Measurements from ENCODE around the gene LST1. TPM values are rescaled to one million over a fixed set of nuclear protein-coding genes. Genes with fewer than 3 reads are reported as not detected.

The LST1 gene
- total and polyA plus RNA-seq, 2 of the 8 experiments (the other 6 are each of a cell fraction or from before 2014, with no cell fraction given): not detected

DNA sequence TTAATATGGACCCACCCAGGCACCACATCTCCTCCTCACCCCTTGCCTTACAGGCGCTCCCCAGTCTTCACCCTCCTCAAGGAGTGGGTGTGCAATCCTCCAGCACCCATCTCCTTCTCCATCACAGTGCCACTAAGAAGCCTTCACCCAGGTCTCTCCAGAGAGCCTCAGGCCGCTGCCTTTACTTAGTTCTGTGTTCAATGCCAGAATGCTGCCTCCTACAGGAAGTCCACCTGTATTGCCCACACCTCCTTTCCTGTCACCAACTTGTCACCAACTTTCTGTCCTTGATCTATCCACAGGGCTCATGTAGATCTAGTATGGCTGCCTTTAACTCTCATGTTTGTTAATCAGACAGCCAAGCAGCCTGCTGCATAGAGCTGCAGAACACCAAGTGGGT is 586 bp upstream of the LST1 start:
- H4K91ac ChIP-seq (replicated peaks; ENCODE audit: insufficient read length, low read length): no peak overlapping the region
- POLR2A ChIA-PET (ENCODE audit: partially characterized antibody): interaction anchor here (0.9 to 3.9 kb wide), 6 partner anchors 9 to 57 kb away, joined by 3 to 16 read pairs (median 6); partner anchors contain the start of genes DDX39B, MCCD1 and NFKBIL1
- H3K18ac ChIP-seq (ENCODE audit: extremely low read depth, low read length): no peak overlapping the region
- no peak overlapping the region for H2BK12ac ChIP-seq (ENCODE audit: low read depth, low read length)
- no peak overlapping the region for H3K14ac ChIP-seq (ENCODE audit: insufficient read length)
- H2AK5ac ChIP-seq (ENCODE audit: low read depth, low read length): no peak overlapping the region
- H2BK120ac ChIP-seq (replicated peaks; ENCODE audit: low read depth, low read length): no peak overlapping the region
- no peak overlapping the region for H3K4me2 ChIP-seq (ENCODE audit: insufficient read depth in 1 of 2, low read depth in 2 of 2, low read length in 2 of 2)
- H3K23ac ChIP-seq (ENCODE audit: insufficient read length): no peak overlapping the region
- no peak overlapping the region for H3K56ac ChIP-seq (replicated peaks; ENCODE audit: insufficient read length, low read depth, low read length)
- CTCF ChIA-PET (ENCODE audit: partially characterized antibody): interaction anchor here (0.6 to 22.0 kb wide), 14 partner anchors 4 to 68 kb away, joined by 3 to 640 read pairs (median 5); partner anchors contain the start of genes ATP6V1G2, LST1, LTB and NCR3
- no peaks in the 10 kb centered on the region for H4K20me1 ChIP-seq (replicated peaks in 1 of 2; ENCODE audit: control insufficient read depth in 1 of 2, insufficient read depth in 2 of 2, low read length in 2 of 2)
- WGBS, 2 experiments (ENCODE audit: extremely low coverage in 1 of 2, insufficient coverage in 1 of 2, insufficient read length in 1 of 2, insufficient replicate concordance in 2 of 2, low coverage in 1 of 2, low lambda C conversion rate in 2 of 2, missing lambda C conversion rate in 1 of 2): 50% methylated on average over 2 of the region's 2 CpGs; no CpG with 5 or more reads in 1 of the 2 experiments
- no peaks in the 10 kb centered on the region for H3K9me3 ChIP-seq (ENCODE audit: insufficient read depth in 2 of 2, low read depth in 1 of 2, low read length in 1 of 2)
- H2BK5ac ChIP-seq (ENCODE audit: low read depth, low read length): no peak overlapping the region
- H3K27me3 ChIP-seq (replicated peaks in 1 of 4; ENCODE audit: control insufficient read depth in 3 of 4, extremely low read depth in 1 of 4, insufficient read depth in 3 of 4, low read length in 3 of 4): no peaks in the 10 kb centered on the region; a peak in 3 of 7 replicates
- H4K5ac ChIP-seq (ENCODE audit: insufficient read length, low read depth, low read length): no peak overlapping the region
- H3K4me3 ChIP-seq (ENCODE audit: extremely low read depth in 1 of 4, insufficient read depth in 2 of 4, low read depth in 3 of 4, low read length in 4 of 4): no peak overlapping the region
- H4K8ac ChIP-seq (ENCODE audit: extremely low read depth, insufficient read depth, low read length): no peak overlapping the region
- H3K27ac ChIP-seq (ENCODE audit: low read depth, low read length): no peak overlapping the region
- H3K79me2 ChIP-seq (ENCODE audit: control insufficient read depth in 1 of 2, insufficient read depth in 2 of 2, low read length in 2 of 2): no peaks in the 10 kb centered on the region
- H3K4me1 ChIP-seq (replicated peaks in 1 of 4; ENCODE audit: control insufficient read depth in 3 of 4, insufficient read depth in 4 of 4, low read length in 3 of 4): peaks cover 0 to 7% (median 6%) of the 10 kb centered on the region in 4 experiments; a peak in 5 of 7 replicates
- no peaks in the 10 kb centered on the region for H3K79me1 ChIP-seq (ENCODE audit: low read depth, low read length)
- no peaks in the 10 kb centered on the region for H3K36me3 ChIP-seq (ENCODE audit: control insufficient read depth in 2 of 4, insufficient read depth in 4 of 4, low read length in 3 of 4)
- peak overlapping the region; percentile 73; the same call in 1 of the 2 replicates for H2BK15ac ChIP-seq (ENCODE audit: low read length)
- no peak overlapping the region for H3K4ac ChIP-seq (replicated peaks; ENCODE audit: insufficient read length, low read depth, low read length)
- H2BK20ac ChIP-seq (ENCODE audit: low read length): peak overlapping the region; percentile 73; the same call in 1 of the 2 replicates
- no peak for DNase-seq (ENCODE audit: low read depth in 1 of 2, low spot score in 2 of 2)
- no peak for FAIRE-seq
- no peak overlapping the region for H3K9ac ChIP-seq (replicated peaks in 1 of 4; ENCODE audit: extremely low read depth in 1 of 4, low read depth in 3 of 4, low read length in 3 of 4)
- H3K23me2 ChIP-seq (ENCODE audit: low read depth, low read length): peaks cover 7% of the 10 kb centered on the region; the same call in 1 of the 2 replicates
- no peak overlapping the region for H2AFZ ChIP-seq (ENCODE audit: low read length)
- no peak for TF ChIP-seq POLR2AphosphoS5 (IDR thresholded peaks at IDR 0.05; ENCODE audit: low read depth, low read length)
- no peak for TF ChIP-seq FOSL1 (IDR thresholded peaks at IDR 0.05; ENCODE audit: insufficient read depth, low read depth, low read length)
- TF ChIP-seq JUND (IDR thresholded peaks at IDR 0.05; ENCODE audit: low read length): no peak
- TF ChIP-seq KDM4A (IDR thresholded peaks at IDR 0.05; ENCODE audit: low read depth, low read length, severe bottlenecking): no peak
- TF ChIP-seq, protein P1, sequence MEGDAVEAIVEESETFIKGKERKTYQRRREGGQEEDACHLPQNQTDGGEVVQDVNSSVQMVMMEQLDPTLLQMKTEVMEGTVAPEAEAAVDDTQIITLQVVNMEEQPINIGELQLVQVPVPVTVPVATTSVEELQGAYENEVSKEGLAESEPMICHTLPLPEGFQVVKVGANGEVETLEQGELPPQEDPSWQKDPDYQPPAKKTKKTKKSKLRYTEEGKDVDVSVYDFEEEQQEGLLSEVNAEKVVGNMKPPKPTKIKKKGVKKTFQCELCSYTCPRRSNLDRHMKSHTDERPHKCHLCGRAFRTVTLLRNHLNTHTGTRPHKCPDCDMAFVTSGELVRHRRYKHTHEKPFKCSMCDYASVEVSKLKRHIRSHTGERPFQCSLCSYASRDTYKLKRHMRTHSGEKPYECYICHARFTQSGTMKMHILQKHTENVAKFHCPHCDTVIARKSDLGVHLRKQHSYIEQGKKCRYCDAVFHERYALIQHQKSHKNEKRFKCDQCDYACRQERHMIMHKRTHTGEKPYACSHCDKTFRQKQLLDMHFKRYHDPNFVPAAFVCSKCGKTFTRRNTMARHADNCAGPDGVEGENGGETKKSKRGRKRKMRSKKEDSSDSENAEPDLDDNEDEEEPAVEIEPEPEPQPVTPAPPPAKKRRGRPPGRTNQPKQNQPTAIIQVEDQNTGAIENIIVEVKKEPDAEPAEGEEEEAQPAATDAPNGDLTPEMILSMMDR (IDR thresholded peaks at IDR 0.05; ENCODE audit: control extremely low read depth in 1 of 3, insufficient read depth in 1 of 3, low read depth in 1 of 3, low read length in 3 of 3): peak; percentile 55 to 87 (median 55)
- no peak for TF ChIP-seq SP4 (IDR thresholded peaks at IDR 0.05; ENCODE audit: low read length)
- TF ChIP-seq CHD2 (IDR thresholded peaks at IDR 0.05; ENCODE audit: low read length): no peak
- TF ChIP-seq RAD21 (IDR thresholded peaks at IDR 0.05 in 1 of 2, conservative IDR thresholded peaks at IDR 0.05 in 1 of 2; ENCODE audit: low read depth in 2 of 2, low read length in 2 of 2): peak; percentile 42 to 52
- TF ChIP-seq, protein P2, sequence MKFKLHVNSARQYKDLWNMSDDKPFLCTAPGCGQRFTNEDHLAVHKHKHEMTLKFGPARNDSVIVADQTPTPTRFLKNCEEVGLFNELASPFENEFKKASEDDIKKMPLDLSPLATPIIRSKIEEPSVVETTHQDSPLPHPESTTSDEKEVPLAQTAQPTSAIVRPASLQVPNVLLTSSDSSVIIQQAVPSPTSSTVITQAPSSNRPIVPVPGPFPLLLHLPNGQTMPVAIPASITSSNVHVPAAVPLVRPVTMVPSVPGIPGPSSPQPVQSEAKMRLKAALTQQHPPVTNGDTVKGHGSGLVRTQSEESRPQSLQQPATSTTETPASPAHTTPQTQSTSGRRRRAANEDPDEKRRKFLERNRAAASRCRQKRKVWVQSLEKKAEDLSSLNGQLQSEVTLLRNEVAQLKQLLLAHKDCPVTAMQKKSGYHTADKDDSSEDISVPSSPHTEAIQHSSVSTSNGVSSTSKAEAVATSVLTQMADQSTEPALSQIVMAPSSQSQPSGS (IDR thresholded peaks at IDR 0.05; ENCODE audit: low read length): no peak
